HG03196 (cell line): ENCODE results near the gene PLD1.

Source experiments
- ATAC-seq: cut with Tn5 transposase; IDR thresholded peaks from one replicate; pipeline ENCODE4 v1.9.1; 2021; ENCODE audit not compliant: unreplicated experiment

The PLD1 gene

GRCh38 chr3:171672538-171672937 is 137.7 kb downstream of the PLD1 start:
- no peak for ATAC-seq

GRCh38 chr3:171672124-171672523 is 138.2 kb downstream of the PLD1 start:
- ATAC-seq = no peak

DNA sequence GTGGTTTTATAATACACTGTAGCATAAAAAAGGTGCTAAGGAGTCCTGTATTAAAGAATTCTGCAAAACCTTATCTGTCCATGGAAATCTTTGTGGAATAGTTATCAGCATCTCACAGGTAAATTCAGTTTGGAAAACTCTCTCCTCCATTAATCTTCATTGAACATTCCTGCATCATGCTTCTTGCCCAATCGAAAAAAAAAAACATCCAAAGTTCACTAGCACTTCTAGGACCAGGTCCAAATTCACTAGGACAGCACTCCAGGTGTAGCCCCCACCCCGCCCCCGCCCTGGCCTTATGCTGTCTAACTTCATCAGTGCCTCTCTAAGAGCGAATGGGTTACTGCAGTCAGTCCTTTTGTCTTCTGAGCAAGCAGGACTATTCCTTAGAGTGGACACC is 138.6 kb downstream of the PLD1 start:
- ATAC-seq = no peak

- ATAC-seq = no peak
Observed at GRCh38 chr3:171666516-171666915, 143.8 kb downstream of the PLD1 start.

DNA sequence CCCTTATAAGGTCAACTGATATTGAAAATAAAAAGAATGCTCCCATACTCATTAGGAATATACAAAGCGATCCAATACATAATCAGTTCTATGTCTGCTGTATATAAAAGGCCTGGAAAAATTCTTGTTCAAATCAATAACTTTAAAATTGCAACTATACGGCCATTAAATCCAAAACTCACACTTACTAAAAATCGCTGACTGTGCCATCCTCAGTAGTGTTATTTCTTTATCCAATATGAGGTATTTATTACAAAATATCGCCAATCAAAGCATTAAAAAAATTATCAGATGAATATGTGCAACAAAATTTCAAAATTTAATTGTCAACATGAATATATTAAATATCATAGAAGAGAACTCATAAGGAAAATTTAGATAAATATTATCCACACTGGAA is 146.5 kb downstream of the PLD1 start:
- no peak for ATAC-seq

DNA sequence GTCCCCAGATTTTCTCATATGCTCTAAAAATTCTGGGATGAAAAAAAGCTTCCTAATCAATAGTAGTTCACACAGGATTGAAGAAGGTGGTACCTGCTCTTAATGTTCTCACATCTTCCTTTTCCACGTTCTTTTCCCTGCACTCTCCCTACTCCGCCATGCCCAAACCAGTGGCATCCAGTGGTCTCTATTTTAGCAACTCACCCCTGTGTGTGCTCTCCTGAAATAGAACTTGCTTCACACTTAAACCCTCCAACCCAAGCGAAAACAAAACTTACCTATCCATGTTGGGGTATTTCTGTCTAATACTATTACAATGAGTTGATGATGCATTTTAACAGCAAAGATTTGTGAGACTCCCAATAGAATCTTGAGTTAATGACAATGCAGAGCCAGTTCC is 148.8 kb downstream of the PLD1 start:
- ATAC-seq = no peak

- ATAC-seq = no peak
Observed at GRCh38 chr3:171660188-171660587, 150.1 kb downstream of the PLD1 start.

GRCh38 chr3:171658841-171659240 is 151.4 kb downstream of the PLD1 start:
- ATAC-seq = no peak

- no peak for ATAC-seq
Observed at GRCh38 chr3:171654809-171655208, 155.5 kb downstream of the PLD1 start.

GRCh38 chr3:171654326-171654725 is 156.0 kb downstream of the PLD1 start:
- ATAC-seq = no peak

- no peak for ATAC-seq
Observed at GRCh38 chr3:171653701-171654100, 156.6 kb downstream of the PLD1 start.

GRCh38 chr3:171652932-171653331 is 157.4 kb downstream of the PLD1 start:
- ATAC-seq = no peak

DNA sequence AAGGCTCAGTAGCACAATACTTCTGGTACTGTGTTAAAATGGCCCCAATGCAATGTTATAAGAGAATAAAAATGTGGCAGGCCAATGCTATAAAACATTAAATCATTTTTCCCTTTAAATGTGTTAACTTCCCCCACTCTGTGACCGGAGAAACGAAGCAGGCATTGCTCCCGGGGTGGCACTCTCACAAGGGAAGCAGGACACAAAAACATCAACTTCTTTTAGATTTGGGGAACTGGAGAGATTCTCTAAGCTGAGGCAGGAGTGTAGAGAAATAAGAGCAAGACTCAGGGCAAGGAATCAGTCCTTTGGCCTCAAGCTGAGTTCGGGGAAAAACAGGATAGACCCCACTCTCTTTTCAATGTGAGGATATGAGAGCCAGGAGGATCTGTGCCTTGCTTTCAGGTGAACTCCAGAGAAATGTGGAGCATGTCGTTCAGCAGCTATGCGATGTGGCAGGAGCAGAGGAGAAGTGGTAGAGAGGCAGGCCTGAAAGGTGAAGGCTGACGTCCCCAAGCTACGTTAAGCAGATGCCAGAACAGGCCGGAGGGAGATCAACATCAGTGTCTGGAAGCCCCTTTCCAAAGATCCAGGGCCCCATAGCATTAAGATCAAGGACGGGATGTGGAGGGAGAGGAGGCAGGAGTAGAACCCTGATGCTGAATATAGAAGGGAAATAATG is 160.2 kb downstream of the PLD1 start:
- ATAC-seq = no peak

DNA sequence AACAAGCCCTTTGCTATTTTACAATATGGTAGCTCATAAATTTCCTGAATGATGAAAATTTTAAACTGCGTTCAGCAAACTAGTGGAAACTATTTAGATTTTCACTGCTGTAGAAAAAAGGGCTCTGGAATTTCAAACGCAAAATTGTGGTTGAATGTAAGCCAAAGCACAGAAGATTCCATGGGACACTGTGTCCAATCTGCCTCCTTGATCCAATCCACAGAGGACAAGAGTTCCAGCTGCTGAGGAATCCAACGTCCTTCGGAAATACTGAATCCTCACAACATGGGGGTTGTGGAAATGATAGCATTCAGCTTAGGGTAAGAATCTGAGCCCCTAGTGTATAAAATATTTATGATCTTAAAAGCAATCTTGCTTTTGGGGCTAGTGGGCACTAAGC is 161.0 kb downstream of the PLD1 start:
- no peak for ATAC-seq

- ATAC-seq = no peak
Observed at GRCh38 chr3:171648069-171648468, 162.2 kb downstream of the PLD1 start.

DNA sequence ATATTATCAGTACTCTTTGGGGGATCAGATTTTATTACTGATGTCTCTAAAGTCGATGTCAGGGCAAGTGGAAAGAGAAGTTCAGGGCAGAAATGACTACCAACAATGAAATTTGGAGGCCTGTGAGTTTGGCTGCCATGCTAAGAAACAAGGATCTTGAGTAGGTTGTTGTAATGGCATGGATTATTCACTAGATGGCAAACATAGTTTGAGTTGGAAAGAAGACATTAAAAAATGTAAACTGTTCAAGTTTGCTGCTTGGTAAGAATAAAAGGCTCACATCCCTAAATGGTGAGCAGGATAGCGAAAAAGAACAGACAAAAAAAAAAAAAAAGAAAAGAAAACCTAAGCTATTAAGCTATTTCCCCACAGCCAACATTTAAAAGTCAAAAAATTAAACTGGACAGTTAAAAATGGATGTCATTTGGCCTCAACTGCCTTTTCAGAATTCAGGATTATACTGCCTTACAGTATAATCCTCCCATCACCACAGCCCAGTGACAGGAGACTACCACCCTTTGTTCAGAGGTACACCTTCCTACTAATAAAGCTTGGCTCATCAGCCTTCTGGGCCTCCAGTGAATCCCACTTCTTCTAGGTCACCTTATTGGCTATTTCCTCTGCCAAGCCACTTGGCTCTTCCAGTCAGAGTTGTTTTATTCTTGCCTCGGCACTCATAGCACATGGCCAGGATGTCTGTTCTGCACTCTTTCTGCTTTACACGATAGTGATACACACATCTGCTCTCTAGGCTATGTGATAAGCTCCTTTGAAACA is 163.7 kb downstream of the PLD1 start:
- ATAC-seq = no peak

GRCh38 chr3:171644681-171645080 is 165.6 kb downstream of the PLD1 start:
- no peak for ATAC-seq

- no peak for ATAC-seq
Observed at GRCh38 chr3:171643681-171644080, 166.6 kb downstream of the PLD1 start.

- no peak for ATAC-seq
Observed at GRCh38 chr3:171643033-171643432, 167.2 kb downstream of the PLD1 start.

DNA sequence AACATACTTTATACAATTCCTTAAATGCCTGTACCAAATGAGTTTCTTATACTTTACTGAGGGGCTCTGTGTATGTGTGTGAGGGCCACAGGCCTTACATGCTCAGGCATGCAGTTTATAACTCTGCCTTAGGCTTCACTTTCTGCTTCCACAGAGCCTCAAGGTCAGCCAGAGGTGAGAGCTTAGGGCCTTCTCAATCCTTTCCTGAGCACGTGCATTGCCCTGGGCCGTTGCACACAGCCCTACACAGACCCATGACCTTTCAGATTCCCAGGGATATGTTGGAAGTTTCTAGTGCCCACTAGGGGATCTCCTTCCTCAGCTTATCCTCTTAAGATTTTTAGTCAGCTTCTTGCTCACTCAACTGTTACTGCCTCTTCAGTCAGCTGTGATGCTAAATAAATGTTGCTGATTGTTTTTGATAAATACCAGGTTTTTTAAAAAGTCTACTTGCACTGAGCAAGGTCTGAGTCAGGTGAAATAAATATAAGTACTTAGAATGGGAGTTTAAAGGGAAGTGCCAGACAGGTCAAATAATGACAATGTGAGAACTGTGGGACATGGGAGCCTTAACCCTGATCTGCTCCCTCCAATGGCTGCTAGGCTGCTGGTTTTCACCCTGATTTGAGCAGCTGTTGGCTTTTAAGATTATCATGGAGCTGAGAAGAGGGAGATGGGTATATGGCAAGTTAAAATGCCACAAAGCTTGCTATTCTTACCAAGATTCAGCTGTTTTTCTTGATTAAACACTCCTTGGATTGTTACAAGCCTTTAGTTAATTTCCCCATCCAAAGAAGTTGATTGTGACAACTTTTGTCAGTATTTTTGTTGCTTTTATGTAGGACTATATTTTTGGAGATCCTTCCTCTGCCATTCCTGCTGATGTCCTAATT is 169.5 kb downstream of the PLD1 start:
- ATAC-seq = no peak

GRCh38 chr3:171636666-171637065 is 173.6 kb downstream of the PLD1 start:
- no peak for ATAC-seq

- no peak for ATAC-seq
Observed at GRCh38 chr3:171632766-171633165, 177.5 kb downstream of the PLD1 start.
